Esophagus squamous epithelium (tissue), 5 donors: ENCODE measurements around the gene IRX6. TPM values are rescaled to one million over a fixed set of nuclear protein-coding genes. Genes with fewer than 3 reads are reported as not detected.

Experiments
- DNase-seq: peaks from one replicate; lab custom pipeline; 2025; lab: John Stamatoyannopoulos, UW
- H3K27ac ChIP-seq, 4 donors: fragments of 200-600 bp; sonication (generic); one replicate each; pipeline ENCODE4 v1.5.1; 2016 to 2019; ENCODE audit warnings: mild to moderate bottlenecking in 1 of 4
- H3K27me3 ChIP-seq, 4 donors: fragments of 200-600 bp; sonication (generic); 1 replicate in 3 of 4; 2 replicates in 1 of 4; pipeline versions ENCODE4 v1.5.1 to v1.6.0; 2017 to 2021; ENCODE audit warnings: antibody characterized with exemption in 1 of 4
- H3K36me3 ChIP-seq, 3 donors: fragments of 200-600 bp; sonication (generic); one replicate each; pipeline ENCODE4 v1.5.1; 2016 to 2019
- H3K4me1 ChIP-seq, 3 donors: fragments of 200-600 bp; sonication (generic); one replicate each; pipeline ENCODE4 v1.5.1; 2017 to 2019
- H3K4me3 ChIP-seq, 4 donors: fragments of 200-600 bp; sonication (generic); 1 replicate in 3 of 4; 2 replicates in 1 of 4; pipeline ENCODE4 v1.5.1; 2016 to 2019; ENCODE audit warnings: mild to moderate bottlenecking in 2 of 4, moderate library complexity in 1 of 4
- H3K9me3 ChIP-seq, 3 donors: fragments of 200-600 bp; sonication (generic); one replicate each; pipeline ENCODE4 v1.5.1; 2016 to 2019
- CTCF ChIP-seq, 6 experiments: fragments of 450-650 bp in 4 of 6; fragments of 200-600 bp in 2 of 6; sonication (generic) in 2 of 6; IDR thresholded peaks; one replicate each; pipeline ENCODE4 v1.5.1; 2016 to 2019; ENCODE audit warnings: antibody characterized with exemption in 6 of 6, mild to moderate bottlenecking in 4 of 6, moderate library complexity in 4 of 6
- POLR2A ChIP-seq, 4 donors: fragments of 450-650 bp; IDR thresholded peaks; one replicate each; pipeline ENCODE4 v1.6.1; 2017; ENCODE audit warnings: antibody characterized with exemption in 4 of 4, mild to moderate bottlenecking in 4 of 4, moderate library complexity in 3 of 4
- WGBS, 2 donors: methylation state at CpG; one replicate each; pipeline ENCODE4 v1.1.5; 2018; 5-methylcytosine and 5-hydroxymethylcytosine counted together
- intact Hi-C: fragments of 100-400 bp; cut with DNase I; formaldehyde crosslinking; loops from one replicate; pipeline ENCODE4 v1.15.0; 2022
- total RNA-seq, 4 donors: library from RNA; depleted of rRNA; stranded (reverse); fragments of >200 nt; gene quantifications; one replicate each; pipeline ENCODE4 v1.1.0, GENCODE V29; 2016
- donor health status: DM: yes; HTN: yes; CAD: no.

The IRX6 gene
- total RNA-seq, 4 donors from 2014 or later = 0.18 to 0.91 (median 0.56) TPM

GRCh38 chr16:55330781-55331647, 7.0 kb downstream of the IRX6 start:
- Histone ChIP-seq H3K36me3 (no peaks in the 10 kb centered on the region), H3K4me1 (peaks cover 0 to 18% (median 0%) of the 10 kb centered on the region in 3 donors), H3K27me3 (peaks cover 0 to 90% (median 0%) of the 10 kb centered on the region in 4 donors), H3K27ac (no peak overlapping the region), H3K4me3 (peak overlapping the region in 1 of 4 donors; percentile 2), H3K9me3 (no peaks in the 10 kb centered on the region)
- 42 to 43% methylated on average over 7 to 24 of the region's 53 CpGs for WGBS, 2 donors
- TF ChIP-seq POLR2A (IDR thresholded peaks at IDR 0.05) = no peak
- no peak for TF ChIP-seq CTCF (IDR thresholded peaks at IDR 0.05)
- no peak for DNase-seq
- intact Hi-C loops = no loop called here

GRCh38 chr16:55331648-55332185, 7.7 kb downstream of the IRX6 start:
- Histone ChIP-seq H3K27ac (no peak overlapping the region), H3K4me3 (peak overlapping the region in 1 of 4 donors; percentile 2), H3K36me3 (no peaks in the 10 kb centered on the region), H3K4me1 (peaks cover 0 to 18% (median 0%) of the 10 kb centered on the region in 3 donors), H3K27me3 (peaks cover 0 to 83% (median 0%) of the 10 kb centered on the region in 4 donors), H3K9me3 (no peaks in the 10 kb centered on the region)
- no peak for TF ChIP-seq CTCF (IDR thresholded peaks at IDR 0.05)
- TF ChIP-seq POLR2A (IDR thresholded peaks at IDR 0.05) = no peak
- DNase-seq = no peak
- intact Hi-C loops = no loop called here
- 32 to 41% methylated on average over 25 to 27 of the region's 28 CpGs for WGBS, 2 donors

- DNase-seq = no peak
- peaks cover 0 to 67% (median 0%) of the 10 kb centered on the region in 4 donors for H3K27me3 ChIP-seq
- peaks cover 0 to 18% (median 0%) of the 10 kb centered on the region in 3 donors for H3K4me1 ChIP-seq
- H3K4me3 ChIP-seq = no peak overlapping the region
- H3K9me3 ChIP-seq = no peaks in the 10 kb centered on the region
- H3K36me3 ChIP-seq = no peaks in the 10 kb centered on the region
- no peak overlapping the region for H3K27ac ChIP-seq
- TF ChIP-seq POLR2A (IDR thresholded peaks at IDR 0.05) (no peak), CTCF (IDR thresholded peaks at IDR 0.05) (no peak)
- 59 to 76% methylated on average over 2 of the region's 2 CpGs for WGBS, 2 donors
- intact Hi-C loops = no loop called here
These were observed 9.7 kb downstream of the IRX6 start for GRCh38 chr16:55333684-55334083.

GRCh38 chr16:55338646-55339045, 14.6 kb downstream of the IRX6 start:
- no peaks in the 10 kb centered on the region for H3K9me3 ChIP-seq
- 49 to 53% methylated on average over 5 of the region's 5 CpGs for WGBS, 2 donors
- intact Hi-C loops = no loop called here
- peaks cover 0 to 31% (median 0%) of the 10 kb centered on the region in 4 donors for H3K27me3 ChIP-seq
- H3K4me3 ChIP-seq = no peak overlapping the region
- H3K27ac ChIP-seq = no peak overlapping the region
- no peaks in the 10 kb centered on the region for H3K4me1 ChIP-seq
- no peak for DNase-seq
- H3K36me3 ChIP-seq = no peaks in the 10 kb centered on the region
- no peak for TF ChIP-seq CTCF (IDR thresholded peaks at IDR 0.05)
- TF ChIP-seq POLR2A (IDR thresholded peaks at IDR 0.05) = no peak

- Histone ChIP-seq H3K4me3 (no peak overlapping the region), H3K9me3 (no peaks in the 10 kb centered on the region), H3K27ac (no peak overlapping the region), H3K27me3 (peaks cover 0 to 27% (median 0%) of the 10 kb centered on the region in 4 donors), H3K4me1 (no peaks in the 10 kb centered on the region), H3K36me3 (no peaks in the 10 kb centered on the region)
- no peak for DNase-seq
- TF ChIP-seq CTCF (IDR thresholded peaks at IDR 0.05) = no peak
- no peak for TF ChIP-seq POLR2A (IDR thresholded peaks at IDR 0.05)
- WGBS, 2 donors = 61 to 71% methylated on average over 1 of the region's 1 CpG
- intact Hi-C loops = no loop called here
These were observed 16.4 kb downstream of the IRX6 start for GRCh38 chr16:55340445-55340844.
